Activated T-cell treated with anti-CD3 and anti-CD28 coated beads, Interleukin-2, amount 50 U/mL, for 4 hours (primary cell): ENCODE measurements around the gene CDH4. TPM values are rescaled to one million over a fixed set of nuclear protein-coding genes. Genes with fewer than 3 reads are reported as not detected.

Experiments
- ATAC-seq, 2 donors: fragments of 200-7000 bp; cut with Tn5 transposase; one replicate each; pipeline ENCODE4 v1.10.0; 2021
- DNase-seq: peaks from one replicate; pipeline ENCODE4 v3.0.0-alpha.2; 2020
- H3K27me3 Mint-ChIP-seq: one replicate; pipeline ENCODE4 v1.8.0; 2021; ENCODE audit warnings: low read depth, mixed read lengths
- H3K36me3 Mint-ChIP-seq: one replicate; pipeline ENCODE4 v1.8.0; 2022; ENCODE audit warnings: mixed read lengths; ENCODE audit not compliant: insufficient read depth
- H3K4me1 Mint-ChIP-seq: one replicate; pipeline ENCODE4 v1.8.0; 2021; ENCODE audit warnings: low read depth, mixed read lengths
- H3K4me3 Mint-ChIP-seq: one replicate; pipeline ENCODE4 v1.8.0; 2021; ENCODE audit warnings: mild to moderate bottlenecking, moderate library complexity, mixed read lengths
- H3K9me3 Mint-ChIP-seq: one replicate; pipeline ENCODE4 v1.8.0; 2021; ENCODE audit warnings: mixed read lengths
- total RNA-seq, 3 donors: library from RNA; stranded (reverse); gene quantifications; one replicate each; pipeline ENCODE4 v1.2.1, GENCODE V29; 2021

CDH4 gene
- total RNA-seq, 3 donors from 2014 or later: 0.10 TPM; not detected in 2

GRCh38 chr20:61493798-61494305, 241.8 kb downstream of the CDH4 start:
- Mint-ChIP-seq H3K4me1 (no peaks in the 10 kb centered on the region), H3K4me3 (no peak overlapping the region), H3K9me3 (no peaks in the 10 kb centered on the region), H3K36me3 (no peaks in the 10 kb centered on the region), H3K27me3 (peaks cover 2% of the 10 kb centered on the region)
- DNase-seq (no peak), ATAC-seq (no peak)

- ATAC-seq: no peak
- no peak for DNase-seq
- Mint-ChIP-seq H3K4me1 (no peaks in the 10 kb centered on the region), H3K9me3 (no peaks in the 10 kb centered on the region), H3K36me3 (no peaks in the 10 kb centered on the region), H3K27me3 (peaks cover 2% of the 10 kb centered on the region), H3K4me3 (no peak overlapping the region)
Observed at GRCh38 chr20:61494763-61495575, 242.9 kb downstream of the CDH4 start.

- Mint-ChIP-seq H3K36me3 (no peaks in the 10 kb centered on the region), H3K9me3 (no peaks in the 10 kb centered on the region), H3K27me3 (peaks cover 2% of the 10 kb centered on the region), H3K4me1 (peaks cover 4% of the 10 kb centered on the region), H3K4me3 (no peak overlapping the region)
- ATAC-seq (no peak), DNase-seq (no peak)
Observed at GRCh38 chr20:61497029-61497627, 245.1 kb downstream of the CDH4 start.

GRCh38 chr20:61499859-61500554, 247.9 kb downstream of the CDH4 start:
- no peak for DNase-seq
- H3K9me3 Mint-ChIP-seq: no peaks in the 10 kb centered on the region
- no peak for ATAC-seq
- H3K4me1 Mint-ChIP-seq: peaks cover 4% of the 10 kb centered on the region
- H3K36me3 Mint-ChIP-seq: no peaks in the 10 kb centered on the region
- H3K4me3 Mint-ChIP-seq: no peak overlapping the region
- no peaks in the 10 kb centered on the region for H3K27me3 Mint-ChIP-seq

- peaks cover 4% of the 10 kb centered on the region for H3K4me1 Mint-ChIP-seq
- H3K9me3 Mint-ChIP-seq: no peaks in the 10 kb centered on the region
- H3K27me3 Mint-ChIP-seq: no peaks in the 10 kb centered on the region
- H3K4me3 Mint-ChIP-seq: no peak overlapping the region
- DNase-seq (no peak), ATAC-seq (peak in 1 of 2 donors; percentile 66)
- H3K36me3 Mint-ChIP-seq: no peaks in the 10 kb centered on the region
Observed at GRCh38 chr20:61500791-61501321, 248.8 kb downstream of the CDH4 start.

- no peaks in the 10 kb centered on the region for H3K9me3 Mint-ChIP-seq
- H3K36me3 Mint-ChIP-seq: no peaks in the 10 kb centered on the region
- H3K27me3 Mint-ChIP-seq: no peaks in the 10 kb centered on the region
- DNase-seq (no peak), ATAC-seq (no peak)
- no peak overlapping the region for H3K4me3 Mint-ChIP-seq
- peaks cover 4% of the 10 kb centered on the region for H3K4me1 Mint-ChIP-seq
Observed at GRCh38 chr20:61502433-61502832, 250.4 kb downstream of the CDH4 start.

- ATAC-seq (no peak), DNase-seq (no peak)
- Mint-ChIP-seq H3K4me1 (peaks cover 4% of the 10 kb centered on the region), H3K27me3 (no peaks in the 10 kb centered on the region), H3K9me3 (no peaks in the 10 kb centered on the region), H3K4me3 (no peak overlapping the region), H3K36me3 (no peaks in the 10 kb centered on the region)
Observed at GRCh38 chr20:61503106-61503505, 251.0 kb downstream of the CDH4 start.

GRCh38 chr20:61505508-61505907, 253.4 kb downstream of the CDH4 start:
- no peaks in the 10 kb centered on the region for H3K36me3 Mint-ChIP-seq
- ATAC-seq: no peak
- no peaks in the 10 kb centered on the region for H3K9me3 Mint-ChIP-seq
- no peaks in the 10 kb centered on the region for H3K27me3 Mint-ChIP-seq
- no peak for DNase-seq
- H3K4me3 Mint-ChIP-seq: no peak overlapping the region
- peaks cover 4% of the 10 kb centered on the region for H3K4me1 Mint-ChIP-seq

- no peak for ATAC-seq
- H3K36me3 Mint-ChIP-seq: no peaks in the 10 kb centered on the region
- H3K4me1 Mint-ChIP-seq: no peaks in the 10 kb centered on the region
- no peak for DNase-seq
- H3K4me3 Mint-ChIP-seq: no peak overlapping the region
- H3K9me3 Mint-ChIP-seq: no peaks in the 10 kb centered on the region
- H3K27me3 Mint-ChIP-seq: peaks cover 2% of the 10 kb centered on the region
Observed at GRCh38 chr20:61507778-61508177, 255.7 kb downstream of the CDH4 start.

- ATAC-seq: no peak
- H3K4me3 Mint-ChIP-seq: no peak overlapping the region
- DNase-seq: no peak
- H3K4me1 Mint-ChIP-seq: no peaks in the 10 kb centered on the region
- peaks cover 2% of the 10 kb centered on the region for H3K27me3 Mint-ChIP-seq
- H3K36me3 Mint-ChIP-seq: no peaks in the 10 kb centered on the region
- H3K9me3 Mint-ChIP-seq: no peaks in the 10 kb centered on the region
Observed at GRCh38 chr20:61508301-61509096, 256.4 kb downstream of the CDH4 start.

GRCh38 chr20:61510778-61511330, 258.8 kb downstream of the CDH4 start:
- DNase-seq: no peak
- no peaks in the 10 kb centered on the region for H3K4me1 Mint-ChIP-seq
- H3K27me3 Mint-ChIP-seq: peaks cover 2% of the 10 kb centered on the region

GRCh38 chr20:61512475-61512874, 260.4 kb downstream of the CDH4 start:
- no peak for ATAC-seq

More at GRCh38 chr20:61510778-61511330, 258.8 kb downstream of the CDH4 start:
- ATAC-seq: peak; percentile 56 to 59
- H3K9me3 Mint-ChIP-seq: no peaks in the 10 kb centered on the region
- no peak overlapping the region for H3K4me3 Mint-ChIP-seq
- H3K36me3 Mint-ChIP-seq: no peaks in the 10 kb centered on the region

GRCh38 chr20:61513124-61514017, 261.3 kb downstream of the CDH4 start:
- DNase-seq: no peak
- Mint-ChIP-seq H3K36me3 (no peaks in the 10 kb centered on the region), H3K4me3 (no peak overlapping the region), H3K4me1 (no peaks in the 10 kb centered on the region), H3K9me3 (no peaks in the 10 kb centered on the region), H3K27me3 (peaks cover 2% of the 10 kb centered on the region)
- ATAC-seq: no peak

More at GRCh38 chr20:61512475-61512874, 260.4 kb downstream of the CDH4 start:
- Mint-ChIP-seq H3K36me3 (no peaks in the 10 kb centered on the region), H3K9me3 (no peaks in the 10 kb centered on the region), H3K4me1 (no peaks in the 10 kb centered on the region), H3K27me3 (peaks cover 2% of the 10 kb centered on the region), H3K4me3 (no peak overlapping the region)
- DNase-seq: no peak
